Suppressor macrophage (primary cell): Measurements from ENCODE around the gene SART3.
A peak's percentile ranks its signal among the peaks of the same experiment; 100 is the strongest.
"Not testable (repeated sequence)": the region's sequence is repeated elsewhere in the genome, so short reads cannot be mapped to it uniquely, and the experiment has no call there.

Experiments
- DNase-seq, 4 experiments: peaks; one replicate each; pipeline ENCODE4 v3.0.0-alpha.2; 2020 to 2022

The SART3 gene

DNA sequence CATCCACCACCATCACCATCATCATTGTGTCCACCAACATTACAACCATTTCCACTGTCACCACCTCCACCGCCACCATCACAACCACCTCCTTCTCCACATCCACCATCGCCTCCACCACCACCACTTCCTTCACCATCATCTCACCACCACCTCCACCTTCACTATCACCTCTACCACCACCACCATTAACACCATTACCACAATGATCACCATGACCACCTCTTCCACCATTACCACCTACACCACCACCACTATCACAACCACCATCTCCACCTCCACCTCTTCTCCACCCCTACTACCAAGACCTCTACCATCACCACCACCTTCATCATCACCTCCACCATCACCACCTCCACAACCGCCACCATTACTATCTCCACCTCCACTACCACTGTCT is 17.8 kb upstream of the SART3 start:
- no peak for DNase-seq

DNA sequence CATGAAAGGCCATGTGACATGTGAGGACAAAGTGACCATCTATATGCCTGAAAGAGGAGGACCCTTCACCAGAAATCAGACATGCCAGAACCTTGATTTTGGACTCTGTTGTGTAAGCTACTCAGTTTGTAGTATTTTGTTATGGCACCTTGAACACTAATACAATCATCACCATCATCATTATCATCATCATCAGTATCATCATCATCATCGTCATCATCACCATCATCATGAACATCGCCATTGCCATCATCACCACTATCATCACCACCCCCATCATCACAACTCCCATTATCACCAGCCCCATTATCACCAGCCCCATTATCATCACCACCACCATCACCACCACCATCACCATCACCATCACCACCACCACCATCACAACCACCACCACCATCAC is 17.3 kb upstream of the SART3 start:
- DNase-seq = no peak

DNA sequence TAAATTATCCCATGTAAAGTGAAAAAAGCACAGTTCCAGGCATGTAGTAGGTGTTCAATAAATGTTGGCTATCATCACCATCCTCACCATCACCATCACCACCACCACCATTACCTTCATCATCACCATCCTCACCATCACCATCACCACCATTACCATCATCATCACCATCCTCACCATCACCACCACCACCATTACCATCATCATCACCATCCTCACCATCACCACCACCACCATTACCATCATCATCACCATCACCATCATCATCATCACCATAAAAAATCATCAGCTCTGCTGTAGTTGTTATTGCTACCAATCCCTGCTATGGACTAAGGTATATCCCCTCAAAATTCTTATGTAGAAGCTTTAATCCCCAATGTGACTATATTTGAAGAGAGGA is 16.5 kb upstream of the SART3 start:
- DNase-seq = no peak

DNA sequence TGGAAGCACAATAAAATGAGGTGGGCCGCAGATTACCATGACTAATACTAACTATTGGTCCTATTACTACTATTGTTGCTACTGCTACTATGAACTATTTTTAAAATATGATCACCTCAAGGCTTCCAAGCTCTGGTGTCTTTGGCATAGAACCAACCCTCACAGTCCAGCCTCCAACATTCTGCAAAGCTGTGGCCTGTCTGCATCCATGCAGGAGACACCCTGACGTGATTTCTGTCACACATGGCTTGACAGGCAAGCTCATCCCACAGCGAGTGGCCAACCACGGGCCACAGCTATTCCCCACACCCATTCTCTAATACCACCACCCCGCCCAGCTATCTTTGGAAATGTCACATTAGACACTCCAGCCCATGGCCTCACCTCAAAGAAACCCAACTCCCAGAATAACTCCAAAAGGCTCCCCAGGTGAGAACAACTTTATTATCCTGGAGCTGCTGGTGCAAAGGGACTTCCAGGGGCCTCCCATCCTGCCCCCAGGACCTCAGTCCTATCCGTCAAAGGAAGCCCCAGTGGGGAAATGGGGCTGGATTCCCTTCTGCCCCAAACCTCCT is 15.8 kb upstream of the SART3 start:
- no peak for DNase-seq

GRCh38 chr12:108575199-108575912 is 14.4 kb upstream of the SART3 start:
- no peak for DNase-seq

DNA sequence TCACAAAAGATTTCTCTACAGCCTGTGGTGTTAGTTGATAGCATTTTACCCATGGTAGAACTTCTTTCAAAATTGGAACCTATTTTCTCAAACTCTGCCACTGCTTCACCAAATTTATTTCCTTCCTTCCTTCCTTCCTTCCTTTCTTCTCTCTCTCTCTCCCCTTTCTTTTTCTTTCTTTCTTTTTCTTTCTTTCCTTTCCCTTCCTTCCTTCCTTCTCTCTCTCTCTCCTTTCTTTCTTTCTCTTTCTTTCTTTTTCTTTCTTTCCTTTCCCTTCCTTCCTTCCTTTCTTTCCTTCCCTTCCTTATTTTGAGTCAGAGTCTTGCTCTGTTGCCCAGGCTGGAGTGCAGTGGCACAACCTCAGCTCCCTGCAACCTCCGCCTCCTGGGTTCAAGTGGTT is 13.3 kb upstream of the SART3 start:
- not testable (repeated sequence) for DNase-seq

DNA sequence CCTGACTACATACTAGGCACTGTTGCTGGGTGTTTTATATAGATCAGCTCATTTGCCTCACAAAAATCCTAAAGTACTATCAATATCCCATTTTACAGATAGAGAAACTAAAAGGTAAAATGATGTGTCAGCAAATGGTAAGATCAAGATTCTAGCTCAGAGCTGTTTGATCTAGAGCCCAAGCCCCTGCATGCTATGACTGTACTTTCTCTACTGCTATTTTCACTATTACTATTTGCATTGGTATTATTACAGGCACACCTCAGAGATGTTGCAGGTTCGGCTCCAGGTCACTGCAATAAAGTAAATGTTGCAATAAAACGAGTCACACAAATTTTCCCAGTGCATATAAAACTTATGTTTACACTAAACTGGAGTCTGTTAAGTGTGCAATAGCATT is 12.3 kb upstream of the SART3 start:
- DNase-seq = no peak

GRCh38 chr12:108572166-108572790 is 11.3 kb upstream of the SART3 start:
- peak in 2 of 4 experiments; percentile 28 for DNase-seq

GRCh38 chr12:108571609-108572165 is 10.7 kb upstream of the SART3 start:
- DNase-seq = no peak

- peak; percentile 23 to 62 (median 40) for DNase-seq
Measured at GRCh38 chr12:108570743-108571608, 10.0 kb upstream of the SART3 start.

DNA sequence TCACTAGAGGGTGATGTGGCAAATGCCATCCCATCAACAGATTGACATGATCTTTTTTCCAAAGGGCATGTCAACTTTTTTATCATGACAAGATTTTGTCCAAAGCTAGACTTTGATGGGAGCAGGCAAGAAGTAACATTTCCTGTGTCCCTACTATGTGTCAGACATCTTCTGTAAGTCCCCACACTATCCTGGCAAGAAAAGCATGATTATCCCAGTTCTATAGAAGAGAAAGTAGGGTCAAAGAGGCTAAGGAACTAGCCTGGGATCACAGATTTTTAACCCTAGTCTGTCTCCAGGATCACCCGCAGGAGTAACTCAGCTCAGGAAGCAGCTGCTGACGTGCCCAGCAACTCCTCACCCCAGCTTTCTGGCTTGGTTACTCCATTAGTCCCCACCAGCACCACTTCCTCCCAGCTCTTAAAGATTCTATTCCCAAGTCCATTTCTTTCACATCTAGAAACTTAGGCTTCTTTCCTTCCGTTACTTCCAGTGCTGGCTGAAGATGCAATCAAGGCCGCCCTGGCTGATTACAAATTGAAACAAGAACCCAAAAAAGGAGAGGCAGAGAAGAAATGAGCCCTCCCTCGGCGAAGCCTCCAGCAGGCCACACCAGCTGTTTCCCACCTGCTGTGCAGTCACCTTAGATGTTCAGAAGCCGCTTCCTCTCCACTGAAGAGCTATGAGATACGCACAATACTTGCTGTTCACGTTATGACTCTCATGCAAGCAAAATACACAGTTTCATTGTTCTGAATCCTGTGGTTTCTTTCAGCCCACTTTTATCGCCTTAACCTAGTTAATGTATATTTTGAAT is 7.6 kb upstream of the SART3 start:
- peak in 2 of 4 experiments; percentile 25 to 29 for DNase-seq

GRCh38 chr12:108567406-108568337 is 6.7 kb upstream of the SART3 start:
- peak; percentile 73 to 90 (median 86) for DNase-seq

DNA sequence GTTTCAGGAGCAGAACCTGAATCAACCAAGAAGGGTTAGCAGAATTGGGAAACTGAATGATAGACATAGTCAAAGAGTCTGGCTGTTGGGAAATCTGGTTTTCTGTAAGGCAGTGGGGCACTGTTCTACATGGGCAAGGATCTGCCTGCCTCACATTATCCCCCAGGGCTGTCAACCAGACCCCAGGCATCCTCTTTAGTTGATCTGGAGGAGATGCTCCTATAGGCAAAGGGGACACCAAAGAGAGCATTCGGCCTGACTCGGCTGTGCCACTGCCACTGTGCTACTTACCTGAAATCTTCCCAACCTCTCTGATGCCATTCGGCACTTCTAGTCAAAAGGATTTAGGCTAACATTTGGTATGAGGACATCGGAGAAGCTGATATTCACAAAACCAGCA is 5.5 kb upstream of the SART3 start:
- DNase-seq = no peak

DNA sequence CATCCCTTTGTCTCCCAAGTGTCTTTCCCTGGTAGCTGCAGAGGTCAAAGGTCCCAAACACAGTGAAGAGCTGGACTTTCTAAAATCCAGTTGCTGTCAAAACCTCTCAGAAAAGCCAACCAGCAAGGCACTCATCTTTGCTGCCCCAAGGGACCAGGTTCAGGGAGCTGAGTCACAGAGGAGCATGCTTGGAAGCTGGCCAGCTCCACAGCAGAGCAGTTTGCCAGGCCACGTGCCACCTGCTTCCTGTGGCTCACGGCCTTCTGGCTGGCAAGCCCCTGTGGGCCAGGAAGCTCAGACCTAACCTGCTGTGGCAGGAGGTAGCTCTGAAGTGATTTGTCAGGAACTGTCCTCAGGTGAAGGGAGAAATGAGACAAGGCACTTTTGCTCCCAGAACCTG is 5.0 kb upstream of the SART3 start:
- DNase-seq = peak; percentile 50 to 63 (median 56)

- DNase-seq = peak in 3 of 4 experiments; percentile 26 to 47 (median 31)
Measured at GRCh38 chr12:108565146-108565545, 4.2 kb upstream of the SART3 start.

- no peak for DNase-seq
Measured at GRCh38 chr12:108564724-108565123, 3.8 kb upstream of the SART3 start.

- no peak for DNase-seq
Measured at GRCh38 chr12:108563804-108564151, 2.8 kb upstream of the SART3 start.

DNA sequence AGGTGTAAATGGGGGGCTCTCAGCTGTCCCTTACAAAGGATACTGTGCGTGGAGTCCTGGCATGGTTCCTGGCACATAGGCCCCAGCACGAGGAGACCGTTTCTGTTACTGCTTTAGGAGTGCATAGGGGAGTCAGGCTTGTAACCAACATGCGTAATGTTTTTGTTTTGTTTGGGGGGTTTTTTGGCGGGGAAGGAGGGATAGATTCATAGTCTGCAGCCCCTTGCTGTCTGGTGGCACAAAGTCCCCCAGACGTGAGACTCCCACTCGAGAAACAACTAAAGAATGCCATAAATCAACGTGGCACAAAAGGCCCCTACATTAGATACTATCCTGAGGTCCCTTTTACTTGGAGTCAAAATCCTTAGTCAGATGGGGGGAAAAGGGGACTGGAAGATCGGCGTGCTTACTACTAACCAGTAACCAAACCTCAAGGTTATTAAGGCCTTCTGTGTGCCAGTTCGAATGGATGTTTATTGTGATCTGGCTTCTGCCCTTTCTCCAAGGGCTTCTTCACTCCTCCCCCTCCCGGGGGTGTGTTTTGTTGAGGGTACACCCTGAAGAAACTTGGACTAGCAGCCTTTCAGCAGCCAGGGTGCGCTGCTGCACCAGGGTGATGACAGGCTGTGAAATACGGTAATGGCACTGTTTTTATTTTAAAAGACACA is 2.3 kb upstream of the SART3 start:
- peak; percentile 88 to 93 (median 93) for DNase-seq

GRCh38 chr12:108562348-108563135 is 1.6 kb upstream of the SART3 start, which contains the start of gene ISCU:
Gene ISCU, plus strand, starts transcription at chr12:108562596. Its CDS starts 27 bp downstream, at chr12:108562623.
- peak; percentile 99 for DNase-seq
